Testis (tissue), 3 donors: Measurements from ENCODE around the gene EVC2. TPM values are rescaled to one million over a fixed set of nuclear protein-coding genes. Genes with fewer than 3 reads are reported as not detected.
"Not testable (repeated sequence)": the region's sequence is repeated elsewhere in the genome, so short reads cannot be mapped to it uniquely, and the experiment has no call there.

ENCODE experiments used
- DNase-seq: peaks from one replicate; pipeline ENCODE4 v3.0.0-alpha.2; 2019
- H3K27ac ChIP-seq, 2 donors: fragments of 200-600 bp; sonication (generic); one replicate each; pipeline ENCODE4 v1.5.1; 2019
- H3K27me3 ChIP-seq: fragments of 200-600 bp; sonication (generic); one replicate; pipeline ENCODE4 v1.5.1; 2019
- H3K36me3 ChIP-seq: fragments of 200-600 bp; sonication (generic); one replicate; pipeline ENCODE4 v1.5.1; 2017; ENCODE audit warnings: low read depth; ENCODE audit errors: missing control alignments
- H3K4me1 ChIP-seq: fragments of 200-600 bp; sonication (generic); one replicate; pipeline ENCODE4 v1.5.1; 2019
- H3K4me3 ChIP-seq, 2 donors: fragments of 200-600 bp; sonication (generic); one replicate each; pipeline ENCODE4 v1.5.1; 2017 to 2019
- H3K9me3 ChIP-seq: fragments of 200-600 bp; sonication (generic); one replicate; pipeline ENCODE4 v1.5.1; 2017
- POLR2A ChIP-seq: fragments of 450-650 bp; IDR thresholded peaks from one replicate; pipeline ENCODE4 v1.6.1; 2017; ENCODE audit warnings: antibody characterized with exemption, mild to moderate bottlenecking, moderate library complexity
- WGBS, 2 donors: methylation state at CpG; one replicate each; pipeline ENCODE4 v1.1.5; 2018; 5-methylcytosine and 5-hydroxymethylcytosine counted together
- intact Hi-C: fragments of 100-400 bp; cut with DNase I; formaldehyde crosslinking; loops from one replicate; pipeline ENCODE4 v1.15.1; 2023; ENCODE audit warnings: low total_unique reads
- polyA plus RNA-seq: library from polyadenylated mRNA; stranded (reverse); fragments of 350-450 nt; fragmentation: Illumina TruSeq; extraction: RNeasy Lipid Tissue Mini Kit (QIAGEN cat#74804); gene quantifications from one replicate; pipeline ENCODE4 v1.2.3, GENCODE V29; 2014; ENCODE audit warnings: low read depth, low replicate concordance; ENCODE audit not compliant: insufficient read depth
- total RNA-seq, 2 donors: library from RNA; depleted of rRNA; stranded (reverse); fragments of >200 nt; gene quantifications; one replicate each; pipeline ENCODE4 v1.2.3, GENCODE V29; 2016
- TF ChIP-seq, protein P1 (sequence below), 3 experiments: fragments of 450-650 bp in 2 of 3; fragments of 200-600 bp in 1 of 3; sonication (generic) in 1 of 3; IDR thresholded peaks; one replicate each; pipeline ENCODE4 v1.5.1; 2016 to 2019; ENCODE audit warnings: antibody characterized with exemption in 3 of 3, mild to moderate bottlenecking in 2 of 3, moderate library complexity in 1 of 3

The EVC2 gene
- total and polyA plus RNA-seq, 3 donors from 2014 or later, result 2.9 to 10.2 (median 10.0) TPM

DNA sequence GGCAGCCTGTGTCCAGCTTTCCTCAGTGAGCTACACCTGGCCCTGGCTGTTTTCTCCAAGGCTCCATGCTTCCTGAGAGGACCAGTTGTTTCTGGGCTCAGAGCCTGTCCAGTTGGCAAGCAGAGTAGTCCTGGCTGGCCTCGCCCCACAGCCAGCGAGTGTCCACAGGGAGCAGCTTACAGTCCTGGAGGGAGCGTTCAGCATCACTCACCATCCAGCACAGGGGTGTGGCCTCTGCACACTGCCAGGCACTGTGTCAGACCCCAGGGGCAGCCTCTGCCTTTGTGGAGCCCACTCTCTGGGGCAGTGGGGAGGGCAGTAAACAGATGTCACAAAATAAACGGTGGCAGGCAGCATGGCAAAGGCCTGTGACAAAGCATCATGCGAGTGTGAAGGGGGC is 26.5 kb upstream of the EVC2 start:
- TF ChIP-seq, protein P1, sequence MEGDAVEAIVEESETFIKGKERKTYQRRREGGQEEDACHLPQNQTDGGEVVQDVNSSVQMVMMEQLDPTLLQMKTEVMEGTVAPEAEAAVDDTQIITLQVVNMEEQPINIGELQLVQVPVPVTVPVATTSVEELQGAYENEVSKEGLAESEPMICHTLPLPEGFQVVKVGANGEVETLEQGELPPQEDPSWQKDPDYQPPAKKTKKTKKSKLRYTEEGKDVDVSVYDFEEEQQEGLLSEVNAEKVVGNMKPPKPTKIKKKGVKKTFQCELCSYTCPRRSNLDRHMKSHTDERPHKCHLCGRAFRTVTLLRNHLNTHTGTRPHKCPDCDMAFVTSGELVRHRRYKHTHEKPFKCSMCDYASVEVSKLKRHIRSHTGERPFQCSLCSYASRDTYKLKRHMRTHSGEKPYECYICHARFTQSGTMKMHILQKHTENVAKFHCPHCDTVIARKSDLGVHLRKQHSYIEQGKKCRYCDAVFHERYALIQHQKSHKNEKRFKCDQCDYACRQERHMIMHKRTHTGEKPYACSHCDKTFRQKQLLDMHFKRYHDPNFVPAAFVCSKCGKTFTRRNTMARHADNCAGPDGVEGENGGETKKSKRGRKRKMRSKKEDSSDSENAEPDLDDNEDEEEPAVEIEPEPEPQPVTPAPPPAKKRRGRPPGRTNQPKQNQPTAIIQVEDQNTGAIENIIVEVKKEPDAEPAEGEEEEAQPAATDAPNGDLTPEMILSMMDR (IDR thresholded peaks at IDR 0.05), result no peak
- TF ChIP-seq POLR2A, result no peak
- H3K9me3 ChIP-seq, result no peaks in the 10 kb centered on the region
- no peak for DNase-seq
- intact Hi-C loops, result no loop called here
- 73 to 91% methylated on average over 2 to 5 of the region's 5 CpGs for WGBS, 2 donors
- H3K27ac ChIP-seq, result no peak overlapping the region
- no peaks in the 10 kb centered on the region for H3K27me3 ChIP-seq
- no peak overlapping the region for H3K4me3 ChIP-seq
- H3K4me1 ChIP-seq, result peaks cover 3% of the 10 kb centered on the region
- no peaks in the 10 kb centered on the region for H3K36me3 ChIP-seq

GRCh38 chr4:5732158-5732557 is 23.8 kb upstream of the EVC2 start:
- 83 to 95% methylated on average over 10 of the region's 10 CpGs for WGBS, 2 donors

GRCh38 chr4:5730993-5731990 is 22.9 kb upstream of the EVC2 start:
- TF ChIP-seq, protein P1 (IDR thresholded peaks at IDR 0.05), result no peak
- TF ChIP-seq POLR2A, result no peak
- no peak overlapping the region for H3K4me3 ChIP-seq
- no peak overlapping the region for H3K27ac ChIP-seq
- H3K36me3 ChIP-seq, result no peaks in the 10 kb centered on the region
- H3K27me3 ChIP-seq, result no peaks in the 10 kb centered on the region
- intact Hi-C loops, result no loop called here
- H3K9me3 ChIP-seq, result no peaks in the 10 kb centered on the region
- peaks cover 3% of the 10 kb centered on the region for H3K4me1 ChIP-seq
- WGBS, 2 donors, result 85 to 94% methylated on average over 25 to 30 of the region's 30 CpGs
- no peak for DNase-seq

More at GRCh38 chr4:5732158-5732557, 23.8 kb upstream of the EVC2 start:
- H3K27ac ChIP-seq, result no peak overlapping the region
- TF ChIP-seq, protein P1 (IDR thresholded peaks at IDR 0.05), result no peak
- no peak for TF ChIP-seq POLR2A
- no peak overlapping the region for H3K4me3 ChIP-seq
- DNase-seq, result no peak
- peaks cover 3% of the 10 kb centered on the region for H3K4me1 ChIP-seq
- intact Hi-C loops, result no loop called here
- H3K36me3 ChIP-seq, result no peaks in the 10 kb centered on the region
- H3K27me3 ChIP-seq, result no peaks in the 10 kb centered on the region
- no peaks in the 10 kb centered on the region for H3K9me3 ChIP-seq

- H3K36me3 ChIP-seq, result no peaks in the 10 kb centered on the region
- WGBS, 2 donors, result 71 to 84% methylated on average over 10 of the region's 10 CpGs
Observed at GRCh38 chr4:5730436-5730835, 22.1 kb upstream of the EVC2 start.

DNA sequence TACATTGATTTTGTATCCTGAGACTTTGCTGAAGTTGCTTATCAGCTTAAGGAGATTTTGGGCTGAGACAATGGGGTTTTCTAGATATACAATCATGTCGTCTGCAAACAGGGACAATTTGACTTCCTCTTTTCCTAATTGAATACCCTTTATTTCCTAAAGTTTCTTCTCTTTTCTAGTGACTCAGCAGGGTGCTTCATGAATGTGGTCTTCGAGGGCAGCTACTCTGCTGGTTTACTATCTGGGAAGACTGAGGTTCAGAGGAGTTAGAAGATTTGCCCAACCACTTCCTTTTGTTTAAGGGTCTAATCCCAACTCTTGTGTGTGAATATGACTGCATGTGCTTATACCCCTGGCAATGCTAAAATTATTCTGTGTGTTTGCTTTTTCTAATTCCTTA is 20.1 kb upstream of the EVC2 start:
- H3K27me3 ChIP-seq, DNase-seq, intact Hi-C loops, H3K9me3 ChIP-seq, H3K4me3 ChIP-seq, H3K27ac ChIP-seq, H3K4me1 ChIP-seq, H3K36me3 ChIP-seq: not testable (repeated sequence)
- WGBS, 2 donors, result 64 to 79% methylated on average over 2 of the region's 2 CpGs

More at GRCh38 chr4:5730436-5730835, 22.1 kb upstream of the EVC2 start:
- Histone ChIP-seq H3K27ac (no peak overlapping the region), H3K27me3 (no peaks in the 10 kb centered on the region), H3K4me3 (no peak overlapping the region), H3K4me1 (peaks cover 3% of the 10 kb centered on the region), H3K9me3 (no peaks in the 10 kb centered on the region)
- intact Hi-C loops, result no loop called here
- DNase-seq, result no peak
- TF ChIP-seq POLR2A, result no peak
- TF ChIP-seq, protein P1 (IDR thresholded peaks at IDR 0.05), result no peak
